Measurements from ENCODE around the gene STK10. TPM values are rescaled to one million over a fixed set of nuclear protein-coding genes. Genes with fewer than 3 reads are reported as not detected.

STK10 gene
- total RNA-seq, 2 donors from 2014 or later, result 14.3 to 17.9 TPM

GRCh38 chr5:172043865-172044264 is 144.2 kb downstream of the STK10 start:
- WGBS, 2 experiments (ENCODE audit: insufficient coverage in 1 of 2, insufficient read length in 1 of 2), result 88 to 94% methylated on average over 4 to 13 of the region's 13 CpGs
- H3K36me3 Mint-ChIP-seq (ENCODE audit: low read depth), result no peaks in the 10 kb centered on the region
- no peaks in the 10 kb centered on the region for H3K27me3 Mint-ChIP-seq (ENCODE audit: insufficient read depth)
- no peak overlapping the region for H3K27ac Mint-ChIP-seq
- Histone ChIP-seq H3K36me3 (ENCODE audit: control insufficient read depth, insufficient read depth, low read length) (no peaks in the 10 kb centered on the region), H3K9ac (ENCODE audit: extremely low read depth, low read length, poor library complexity, severe bottlenecking) (no peak overlapping the region), H3K27me3 (ENCODE audit: control insufficient read depth, insufficient read depth, low read length, poor library complexity, severe bottlenecking) (no peaks in the 10 kb centered on the region), H3K4me1 (ENCODE audit: control insufficient read depth, insufficient read depth, low read length) (no peaks in the 10 kb centered on the region), H3K9me3 (ENCODE audit: control insufficient read depth, low read length) (no peaks in the 10 kb centered on the region), H3K4me3 (ENCODE audit: low read length) (no peak overlapping the region), H3K27ac (ENCODE audit: low read depth, low read length) (no peak overlapping the region)
- H3K9me3 Mint-ChIP-seq, result no peaks in the 10 kb centered on the region
- H3K4me3 Mint-ChIP-seq, result no peak overlapping the region
- H3K4me1 Mint-ChIP-seq, result peaks cover 1% of the 10 kb centered on the region
- DNase-seq, result no peak
- no peak for TF ChIP-seq CTCF (conservative IDR thresholded peaks at IDR 0.05)

GRCh38 chr5:172042183-172042582 is 145.8 kb downstream of the STK10 start:
- peaks cover 1% of the 10 kb centered on the region for H3K4me1 Mint-ChIP-seq
- Histone ChIP-seq H3K4me3 (ENCODE audit: low read length) (no peak overlapping the region), H3K27ac (ENCODE audit: low read depth, low read length) (no peak overlapping the region), H3K9ac (ENCODE audit: extremely low read depth, low read length, poor library complexity, severe bottlenecking) (no peak overlapping the region), H3K27me3 (ENCODE audit: control insufficient read depth, insufficient read depth, low read length, poor library complexity, severe bottlenecking) (no peaks in the 10 kb centered on the region), H3K4me1 (ENCODE audit: control insufficient read depth, insufficient read depth, low read length) (no peaks in the 10 kb centered on the region), H3K36me3 (ENCODE audit: control insufficient read depth, insufficient read depth, low read length) (no peaks in the 10 kb centered on the region), H3K9me3 (ENCODE audit: control insufficient read depth, low read length) (no peaks in the 10 kb centered on the region)
- H3K9me3 Mint-ChIP-seq, result peaks cover 10% of the 10 kb centered on the region
- H3K27ac Mint-ChIP-seq, result no peak overlapping the region
- WGBS, 2 experiments (ENCODE audit: insufficient coverage in 1 of 2, insufficient read length in 1 of 2), result 93 to 100% methylated on average over 11 to 13 of the region's 13 CpGs
- no peaks in the 10 kb centered on the region for H3K27me3 Mint-ChIP-seq (ENCODE audit: insufficient read depth)
- TF ChIP-seq CTCF (conservative IDR thresholded peaks at IDR 0.05), result no peak
- no peak for DNase-seq
- H3K36me3 Mint-ChIP-seq (ENCODE audit: low read depth), result peaks cover 2% of the 10 kb centered on the region
- no peak overlapping the region for H3K4me3 Mint-ChIP-seq

- Mint-ChIP-seq H3K27me3 (ENCODE audit: insufficient read depth) (no peaks in the 10 kb centered on the region), H3K4me1 (no peaks in the 10 kb centered on the region), H3K36me3 (ENCODE audit: low read depth) (peaks cover 2% of the 10 kb centered on the region), H3K4me3 (no peak overlapping the region), H3K9me3 (peaks cover 10% of the 10 kb centered on the region), H3K27ac (no peak overlapping the region)
- Histone ChIP-seq H3K4me3 (ENCODE audit: low read length) (no peak overlapping the region), H3K9me3 (ENCODE audit: control insufficient read depth, low read length) (no peaks in the 10 kb centered on the region), H3K4me1 (ENCODE audit: control insufficient read depth, insufficient read depth, low read length) (no peaks in the 10 kb centered on the region), H3K9ac (ENCODE audit: extremely low read depth, low read length, poor library complexity, severe bottlenecking) (no peak overlapping the region), H3K27me3 (ENCODE audit: control insufficient read depth, insufficient read depth, low read length, poor library complexity, severe bottlenecking) (no peaks in the 10 kb centered on the region), H3K27ac (ENCODE audit: low read depth, low read length) (no peak overlapping the region), H3K36me3 (ENCODE audit: control insufficient read depth, insufficient read depth, low read length) (no peaks in the 10 kb centered on the region)
- 84 to 90% methylated on average over 3 of the region's 3 CpGs for WGBS, 2 experiments (ENCODE audit: insufficient coverage in 1 of 2, insufficient read length in 1 of 2)
- no peak for TF ChIP-seq CTCF (conservative IDR thresholded peaks at IDR 0.05)
- no peak for DNase-seq
These were observed 149.9 kb downstream of the STK10 start for GRCh38 chr5:172038167-172038566.
